SK-N-SH treated with all-trans-retinoic acid at 6 μM for 48 hours (cell line): Measurements from ENCODE around the gene CLTC.

ENCODE experiments used
- BACH2 ChIP-seq: fragments of 250-450 bp; sonication (Bioruptor Pico); IDR thresholded peaks from 2 replicates; pipeline ENCODE4 v1.9.0; 2021; ENCODE audit warnings: mild to moderate bottlenecking, borderline replicate concordance
- CREB5 ChIP-seq: fragments of 250-450 bp; sonication (Bioruptor Pico); IDR thresholded peaks from 2 replicates; pipeline ENCODE4 v1.5.1; 2020; ENCODE audit warnings: low read depth, mild to moderate bottlenecking, moderate library complexity
- ESRRG ChIP-seq: fragments of 250-450 bp; sonication (Bioruptor Pico); IDR thresholded peaks from 2 replicates; pipeline ENCODE4 v1.6.1; 2021; ENCODE audit warnings: mild to moderate bottlenecking
- ISL1 ChIP-seq: fragments of 250-450 bp; sonication (Bioruptor Pico); IDR thresholded peaks from 2 replicates; pipeline ENCODE4 v2.1.2; 2022; ENCODE audit warnings: mild to moderate bottlenecking, moderate library complexity
- SNAI2 ChIP-seq: fragments of 250-450 bp; sonication (Bioruptor Pico); IDR thresholded peaks from 2 replicates; pipeline ENCODE4 v1.5.0; 2020; ENCODE audit warnings: mild to moderate bottlenecking, moderate library complexity
- ZC3H10 ChIP-seq: fragments of 250-450 bp; sonication (Bioruptor Pico); IDR thresholded peaks from 2 replicates; pipeline ENCODE4 v1.5.1; 2021; ENCODE audit warnings: mild to moderate bottlenecking, moderate library complexity
- ZFP3 ChIP-seq: fragments of 250-450 bp; sonication (Bioruptor Pico); IDR thresholded peaks from 2 replicates; pipeline ENCODE4 v1.5.0; 2020; ENCODE audit warnings: mild to moderate bottlenecking, moderate library complexity
- ZFP30 ChIP-seq: fragments of 450-650 bp; formaldehyde crosslinking; IDR thresholded peaks from 2 replicates; pipeline ENCODE4 v1.5.0; 2022; ENCODE audit warnings: mild to moderate bottlenecking, moderate library complexity
- TF ChIP-seq, protein P1 (sequence below): fragments of 250-450 bp; sonication (Bioruptor Pico); IDR thresholded peaks from 2 replicates; pipeline ENCODE4 v1.5.0; 2020; ENCODE audit warnings: mild to moderate bottlenecking, moderate library complexity
- TF ChIP-seq, protein P2 (sequence below): fragments of 250-450 bp; sonication (Bioruptor Pico); IDR thresholded peaks from 2 replicates; pipeline ENCODE4 v1.8.0; 2021; ENCODE audit warnings: low read depth, mild to moderate bottlenecking, moderate library complexity, borderline replicate concordance

DNA sequence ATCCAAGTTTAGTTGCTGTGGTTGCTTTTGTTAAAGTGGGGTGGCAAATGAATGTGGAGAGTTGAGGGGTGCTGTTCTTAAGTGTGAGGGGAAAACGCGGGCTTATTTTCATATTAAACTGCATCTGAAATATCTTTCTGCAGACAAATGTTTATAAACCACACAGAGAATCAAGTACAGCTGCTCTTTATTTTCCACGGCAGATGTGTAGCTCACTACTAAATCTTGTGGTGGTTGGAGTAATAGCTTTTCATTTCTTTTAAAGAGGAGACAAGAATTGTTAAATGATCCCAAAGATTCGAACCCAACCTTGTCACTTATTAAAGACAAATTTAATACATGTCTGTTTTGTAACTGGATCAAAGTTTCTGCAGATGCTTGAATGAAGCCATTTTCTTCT, 2.1 kb downstream of the CLTC start:
- TF ChIP-seq, protein P1, sequence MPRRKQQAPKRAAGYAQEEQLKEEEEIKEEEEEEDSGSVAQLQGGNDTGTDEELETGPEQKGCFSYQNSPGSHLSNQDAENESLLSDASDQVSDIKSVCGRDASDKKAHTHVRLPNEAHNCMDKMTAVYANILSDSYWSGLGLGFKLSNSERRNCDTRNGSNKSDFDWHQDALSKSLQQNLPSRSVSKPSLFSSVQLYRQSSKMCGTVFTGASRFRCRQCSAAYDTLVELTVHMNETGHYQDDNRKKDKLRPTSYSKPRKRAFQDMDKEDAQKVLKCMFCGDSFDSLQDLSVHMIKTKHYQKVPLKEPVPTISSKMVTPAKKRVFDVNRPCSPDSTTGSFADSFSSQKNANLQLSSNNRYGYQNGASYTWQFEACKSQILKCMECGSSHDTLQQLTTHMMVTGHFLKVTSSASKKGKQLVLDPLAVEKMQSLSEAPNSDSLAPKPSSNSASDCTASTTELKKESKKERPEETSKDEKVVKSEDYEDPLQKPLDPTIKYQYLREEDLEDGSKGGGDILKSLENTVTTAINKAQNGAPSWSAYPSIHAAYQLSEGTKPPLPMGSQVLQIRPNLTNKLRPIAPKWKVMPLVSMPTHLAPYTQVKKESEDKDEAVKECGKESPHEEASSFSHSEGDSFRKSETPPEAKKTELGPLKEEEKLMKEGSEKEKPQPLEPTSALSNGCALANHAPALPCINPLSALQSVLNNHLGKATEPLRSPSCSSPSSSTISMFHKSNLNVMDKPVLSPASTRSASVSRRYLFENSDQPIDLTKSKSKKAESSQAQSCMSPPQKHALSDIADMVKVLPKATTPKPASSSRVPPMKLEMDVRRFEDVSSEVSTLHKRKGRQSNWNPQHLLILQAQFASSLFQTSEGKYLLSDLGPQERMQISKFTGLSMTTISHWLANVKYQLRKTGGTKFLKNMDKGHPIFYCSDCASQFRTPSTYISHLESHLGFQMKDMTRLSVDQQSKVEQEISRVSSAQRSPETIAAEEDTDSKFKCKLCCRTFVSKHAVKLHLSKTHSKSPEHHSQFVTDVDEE (CRISPR knock-in tag): no peak
- no peak for TF ChIP-seq BACH2 (CRISPR knock-in tag)
- TF ChIP-seq, protein P2, sequence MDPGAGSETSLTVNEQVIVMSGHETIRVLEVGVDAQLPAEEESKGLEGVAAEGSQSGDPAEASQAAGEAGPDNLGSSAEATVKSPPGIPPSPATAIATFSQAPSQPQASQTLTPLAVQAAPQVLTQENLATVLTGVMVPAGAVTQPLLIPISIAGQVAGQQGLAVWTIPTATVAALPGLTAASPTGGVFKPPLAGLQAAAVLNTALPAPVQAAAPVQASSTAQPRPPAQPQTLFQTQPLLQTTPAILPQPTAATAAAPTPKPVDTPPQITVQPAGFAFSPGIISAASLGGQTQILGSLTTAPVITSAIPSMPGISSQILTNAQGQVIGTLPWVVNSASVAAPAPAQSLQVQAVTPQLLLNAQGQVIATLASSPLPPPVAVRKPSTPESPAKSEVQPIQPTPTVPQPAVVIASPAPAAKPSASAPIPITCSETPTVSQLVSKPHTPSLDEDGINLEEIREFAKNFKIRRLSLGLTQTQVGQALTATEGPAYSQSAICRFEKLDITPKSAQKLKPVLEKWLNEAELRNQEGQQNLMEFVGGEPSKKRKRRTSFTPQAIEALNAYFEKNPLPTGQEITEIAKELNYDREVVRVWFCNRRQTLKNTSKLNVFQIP (CRISPR knock-in tag): no peak
- no peak for TF ChIP-seq ISL1 (CRISPR knock-in tag)
- TF ChIP-seq CREB5: no peak
- TF ChIP-seq ZFP3 (CRISPR knock-in tag): no peak
- no peak for TF ChIP-seq SNAI2 (CRISPR knock-in tag)
- no peak for TF ChIP-seq ZC3H10
- TF ChIP-seq ESRRG (CRISPR knock-in tag): no peak
- no peak for TF ChIP-seq ZFP30 (CRISPR knock-in tag)
